ENCODE data around the gene CPT1B. TPM values are rescaled to one million over a fixed set of nuclear protein-coding genes. Genes with fewer than 3 reads are reported as not detected.
"Not testable (repeated sequence)": the region's sequence is repeated elsewhere in the genome, so short reads cannot be mapped to it uniquely, and the experiment has no call there.

CPT1B gene
- polyA plus RNA-seq, 2 donors, result 9.4 to 55.5 TPM

DNA sequence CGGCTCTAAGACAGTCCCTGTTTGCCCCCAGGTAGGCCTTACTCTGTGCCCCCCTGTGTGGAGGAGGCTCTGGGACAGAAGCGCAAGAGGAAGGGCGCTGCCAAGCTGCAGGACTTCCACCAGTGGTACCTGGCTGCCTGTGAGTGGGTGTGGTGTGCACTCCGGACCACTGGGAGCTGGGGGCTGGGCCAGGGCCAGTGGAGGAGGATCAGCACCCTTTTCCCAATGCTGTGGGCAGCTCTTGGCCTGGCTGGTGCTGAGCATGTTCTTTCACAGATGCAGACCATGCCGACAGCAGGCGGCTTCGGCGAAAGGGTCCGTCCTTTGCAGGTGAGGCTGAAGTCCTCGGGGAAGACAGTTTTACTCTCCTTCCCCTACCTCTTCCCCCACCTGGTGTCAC lies 56.5 kb downstream of the CPT1B start:
- Histone ChIP-seq H3K36me3 (ENCODE audit: control insufficient read depth in 2 of 2, insufficient read depth in 2 of 2, low read length in 1 of 2) (peaks cover 23 to 58% of the 10 kb centered on the region in 2 donors), H3K9me3 (ENCODE audit: control insufficient read depth in 2 of 2, insufficient read depth in 1 of 2, low read depth in 1 of 2, low read length in 1 of 2) (peaks cover 0 to 2% of the 10 kb centered on the region in 2 donors), H3K4me3 (ENCODE audit: low read depth in 1 of 2, low read length in 2 of 2) (no peak overlapping the region), H3K27me3 (ENCODE audit: control insufficient read depth in 1 of 2, insufficient read depth in 2 of 2, low read length in 2 of 2) (no peaks in the 10 kb centered on the region), H3K4me1 (ENCODE audit: control insufficient read depth in 2 of 2, insufficient read depth in 2 of 2, low read length in 1 of 2) (peaks cover 10 to 18% of the 10 kb centered on the region in 2 donors), H3K27ac (ENCODE audit: low read depth in 2 of 2, low read length in 1 of 2) (no peak overlapping the region)
- 90 to 91% methylated on average over 10 of the region's 10 CpGs for WGBS, 2 donors

GRCh38 chr22:50520826-50521453 lies 57.3 kb downstream of the CPT1B start:
- peaks cover 8 to 16% of the 10 kb centered on the region in 2 donors for H3K4me1 ChIP-seq (ENCODE audit: control insufficient read depth in 2 of 2, insufficient read depth in 2 of 2, low read length in 1 of 2)
- peaks cover 0 to 2% of the 10 kb centered on the region in 2 donors for H3K9me3 ChIP-seq (ENCODE audit: control insufficient read depth in 2 of 2, insufficient read depth in 1 of 2, low read depth in 1 of 2, low read length in 1 of 2)
- no peak overlapping the region for H3K4me3 ChIP-seq (ENCODE audit: low read depth in 1 of 2, low read length in 2 of 2)
- no peak overlapping the region for H3K27ac ChIP-seq (ENCODE audit: low read depth in 2 of 2, low read length in 1 of 2)
- H3K27me3 ChIP-seq (ENCODE audit: control insufficient read depth in 1 of 2, insufficient read depth in 2 of 2, low read length in 2 of 2), result no peaks in the 10 kb centered on the region
- peaks cover 23 to 64% of the 10 kb centered on the region in 2 donors for H3K36me3 ChIP-seq (ENCODE audit: control insufficient read depth in 2 of 2, insufficient read depth in 2 of 2, low read length in 1 of 2)
- 92 to 93% methylated on average over 13 of the region's 13 CpGs for WGBS, 2 donors

DNA sequence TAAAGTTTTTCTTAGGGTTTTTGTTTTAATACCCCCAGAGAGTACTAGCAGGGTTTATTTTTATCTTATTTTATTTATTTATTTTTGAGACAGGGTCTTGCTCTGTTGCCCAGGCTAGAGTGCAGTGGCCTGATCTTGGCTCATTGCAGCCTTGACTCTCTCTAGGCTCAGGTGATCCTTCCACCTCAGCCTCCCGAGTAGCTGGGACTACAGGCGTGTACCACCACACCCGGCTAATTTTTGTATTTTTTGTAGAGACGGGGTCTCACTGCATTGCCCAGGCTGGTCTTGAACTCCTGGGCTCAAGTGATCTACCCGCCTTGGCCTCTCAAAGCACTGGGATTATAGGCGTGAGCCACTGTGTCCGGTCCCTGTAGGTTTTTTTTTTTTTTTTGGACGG lies 58.0 kb downstream of the CPT1B start:
- not testable (repeated sequence) for H3K9me3 ChIP-seq (ENCODE audit: control insufficient read depth in 2 of 2, insufficient read depth in 1 of 2, low read depth in 1 of 2, low read length in 1 of 2); H3K4me3 ChIP-seq (ENCODE audit: low read depth in 1 of 2, low read length in 2 of 2); H3K27ac ChIP-seq (ENCODE audit: low read depth in 2 of 2, low read length in 1 of 2); H3K27me3 ChIP-seq (ENCODE audit: control insufficient read depth in 1 of 2, insufficient read depth in 2 of 2, low read length in 2 of 2)
- Histone ChIP-seq H3K36me3 (ENCODE audit: control insufficient read depth in 2 of 2, insufficient read depth in 2 of 2, low read length in 1 of 2) (peaks cover 23 to 64% of the 10 kb centered on the region in 2 donors), H3K4me1 (ENCODE audit: control insufficient read depth in 2 of 2, insufficient read depth in 2 of 2, low read length in 1 of 2) (peaks cover 8 to 16% of the 10 kb centered on the region in 2 donors)
- 97 to 98% methylated on average over 8 of the region's 8 CpGs for WGBS, 2 donors

GRCh38 chr22:50519151-50519550 lies 59.1 kb downstream of the CPT1B start:
- H3K4me3 ChIP-seq (ENCODE audit: low read depth in 1 of 2, low read length in 2 of 2), result no peak overlapping the region
- H3K27ac ChIP-seq (ENCODE audit: low read depth in 2 of 2, low read length in 1 of 2), result no peak overlapping the region
- peaks cover 5 to 6% of the 10 kb centered on the region in 2 donors for H3K4me1 ChIP-seq (ENCODE audit: control insufficient read depth in 2 of 2, insufficient read depth in 2 of 2, low read length in 1 of 2)
- H3K9me3 ChIP-seq (ENCODE audit: control insufficient read depth in 2 of 2, insufficient read depth in 1 of 2, low read depth in 1 of 2, low read length in 1 of 2), result no peaks in the 10 kb centered on the region
- H3K36me3 ChIP-seq (ENCODE audit: control insufficient read depth in 2 of 2, insufficient read depth in 2 of 2, low read length in 1 of 2), result peaks cover 23 to 69% of the 10 kb centered on the region in 2 donors
- 92 to 96% methylated on average over 8 of the region's 8 CpGs for WGBS, 2 donors
- no peaks in the 10 kb centered on the region for H3K27me3 ChIP-seq (ENCODE audit: control insufficient read depth in 1 of 2, insufficient read depth in 2 of 2, low read length in 2 of 2)

Other genes starting within 250 kb of the CPT1B start
- 10 to 100 TPM; 30.2 to 38.2 TPM for gene PPP6R2, start 235.1 kb downstream of the CPT1B start, polyA plus RNA-seq
- 10 to 100 TPM; 44.3 to 73.5 TPM for gene SBF1, start 103.4 kb downstream of the CPT1B start, polyA plus RNA-seq
- gene ADM2, start 96.9 kb downstream of the CPT1B start, polyA plus RNA-seq, result 1 to 10 TPM; 2.2 to 3.6 TPM
- gene MIOX, start 91.6 kb downstream of the CPT1B start, polyA plus RNA-seq, result not detected
- gene LMF2, start 70.7 kb downstream of the CPT1B start, polyA plus RNA-seq, result 10 to 100 TPM; 44.1 to 64.9 TPM
- gene NCAPH2, start 70.2 kb downstream of the CPT1B start, polyA plus RNA-seq, result 10 to 100 TPM; 32.9 to 35.4 TPM
- gene SCO2, start 52.8 kb downstream of the CPT1B start, polyA plus RNA-seq, result 1 to 10 TPM in 1 of 2 donors, under 1 TPM in 1; 0.61 to 3.2 TPM
- gene TYMP, start 48.4 kb downstream of the CPT1B start, polyA plus RNA-seq, result 10 to 100 TPM; 35.7 to 48.0 TPM
- under 1 TPM; 0.12 to 0.14 TPM for gene KLHDC7B, start 32.5 kb downstream of the CPT1B start, polyA plus RNA-seq
- under 1 TPM in 1 of 2 donors, not detected in 1; 0.32 TPM for gene SYCE3, start 15.5 kb downstream of the CPT1B start, polyA plus RNA-seq
- 100 to 1,000 TPM in 1 of 2 donors, 10 to 100 TPM in 1; 50.1 to 110 TPM for gene CHKB, start 4.4 kb upstream of the CPT1B start, polyA plus RNA-seq
- gene MAPK8IP2, start 22.4 kb upstream of the CPT1B start, polyA plus RNA-seq, result under 1 TPM; 0.55 to 0.61 TPM
- 10 to 100 TPM; 25.8 to 52.1 TPM for gene ARSA, start 49.7 kb upstream of the CPT1B start, polyA plus RNA-seq
- gene SHANK3, start 94.4 kb upstream of the CPT1B start, polyA plus RNA-seq, result 1 to 10 TPM; 4.1 to 9.0 TPM
- gene ACR, start 159.8 kb upstream of the CPT1B start, polyA plus RNA-seq, result under 1 TPM; 0.14 to 0.20 TPM
- 10 to 100 TPM; 11.5 to 17.1 TPM for gene RABL2B, start 205.2 kb upstream of the CPT1B start, polyA plus RNA-seq